ENCODE measurements around the gene FGFRL1.

The FGFRL1 gene

GRCh38 chr4:1040344-1041146, 29.1 kb downstream of the FGFRL1 start:
- no peak for DNase-seq

DNA sequence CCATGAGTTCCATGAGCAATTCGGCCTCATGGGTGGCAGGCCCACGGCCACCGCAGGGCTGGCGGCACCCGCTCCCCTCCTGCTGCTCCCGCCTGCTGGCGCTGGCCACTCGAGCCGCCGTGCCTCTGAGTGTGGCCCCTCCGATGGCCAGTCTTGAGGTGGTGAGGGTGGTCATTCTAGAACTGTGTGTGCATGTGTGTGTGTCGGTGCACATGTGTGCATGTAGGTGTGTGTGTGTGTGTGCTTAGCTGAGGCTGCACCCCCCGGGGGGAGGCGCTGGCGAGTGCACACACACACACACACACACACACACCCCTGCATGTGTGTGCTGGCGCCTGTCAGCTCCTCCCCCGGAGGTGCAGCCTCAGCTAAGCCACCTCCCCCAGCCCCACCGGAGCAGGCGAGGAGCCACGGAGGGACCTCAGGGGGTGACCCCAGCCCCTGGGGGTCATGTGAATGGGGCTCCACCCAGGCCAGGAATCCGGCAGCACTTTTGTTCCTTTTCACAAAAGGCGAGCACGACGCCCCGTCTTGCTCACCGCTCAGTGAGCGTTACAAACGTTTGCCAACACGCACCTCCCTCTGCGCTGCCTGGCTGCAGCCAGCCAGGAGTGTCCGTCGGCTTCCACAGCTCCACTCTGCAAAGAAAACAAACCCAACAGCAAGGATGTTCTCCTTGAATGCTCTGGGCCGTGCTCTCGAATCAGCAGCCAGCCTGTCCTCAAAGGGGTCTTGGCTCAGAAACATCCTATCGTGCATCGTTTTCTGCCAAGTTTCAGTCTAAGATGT, 29.9 kb downstream of the FGFRL1 start:
- DNase-seq, result peak; percentile 61

GRCh38 chr4:1041936-1042330, 30.5 kb downstream of the FGFRL1 start:
- DNase-seq, result no peak

- DNase-seq, result no peak
Measured at GRCh38 chr4:1042352-1043055, 31.1 kb downstream of the FGFRL1 start.

DNA sequence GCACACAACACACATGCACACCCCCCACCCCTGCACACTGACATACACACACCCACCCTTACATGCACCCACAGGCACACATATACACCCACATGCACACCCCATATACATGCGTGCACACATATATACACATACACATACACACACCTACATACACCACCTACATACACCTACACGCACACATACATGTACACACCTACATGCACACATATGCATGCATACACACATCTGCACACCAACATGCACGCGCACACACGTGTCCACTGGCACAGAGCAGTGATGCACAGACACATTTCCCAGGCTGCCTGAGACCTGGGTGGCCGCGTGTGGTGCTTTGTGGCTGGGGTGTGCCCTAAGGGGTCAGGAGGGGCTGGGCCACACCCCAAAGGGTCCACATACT, 31.7 kb downstream of the FGFRL1 start:
- DNase-seq, result no peak

GRCh38 chr4:1043651-1044468, 32.4 kb downstream of the FGFRL1 start:
- peak; percentile 99 for DNase-seq

GRCh38 chr4:1044469-1045192, 33.2 kb downstream of the FGFRL1 start:
- DNase-seq, result no peak

DNA sequence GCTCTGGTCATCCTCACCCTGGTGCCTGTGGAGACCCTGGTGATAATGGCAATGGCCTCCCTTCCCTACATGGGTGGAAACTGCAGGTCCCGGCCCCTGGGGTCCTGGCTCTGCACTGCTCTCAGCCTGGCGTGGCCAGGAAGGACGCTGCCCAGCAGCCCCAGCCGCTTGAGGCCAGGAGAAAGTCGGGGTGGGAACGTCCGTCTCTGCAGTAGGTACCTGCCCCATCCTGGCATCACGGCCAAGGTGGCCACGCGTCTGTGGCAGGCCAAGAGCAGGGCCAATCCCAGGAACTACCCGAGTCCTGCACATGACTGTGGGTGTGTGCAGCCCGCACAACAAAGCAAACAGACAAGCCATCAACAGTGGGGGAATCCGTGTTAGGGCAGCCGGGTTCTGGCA, 33.8 kb downstream of the FGFRL1 start:
- DNase-seq, result no peak

DNA sequence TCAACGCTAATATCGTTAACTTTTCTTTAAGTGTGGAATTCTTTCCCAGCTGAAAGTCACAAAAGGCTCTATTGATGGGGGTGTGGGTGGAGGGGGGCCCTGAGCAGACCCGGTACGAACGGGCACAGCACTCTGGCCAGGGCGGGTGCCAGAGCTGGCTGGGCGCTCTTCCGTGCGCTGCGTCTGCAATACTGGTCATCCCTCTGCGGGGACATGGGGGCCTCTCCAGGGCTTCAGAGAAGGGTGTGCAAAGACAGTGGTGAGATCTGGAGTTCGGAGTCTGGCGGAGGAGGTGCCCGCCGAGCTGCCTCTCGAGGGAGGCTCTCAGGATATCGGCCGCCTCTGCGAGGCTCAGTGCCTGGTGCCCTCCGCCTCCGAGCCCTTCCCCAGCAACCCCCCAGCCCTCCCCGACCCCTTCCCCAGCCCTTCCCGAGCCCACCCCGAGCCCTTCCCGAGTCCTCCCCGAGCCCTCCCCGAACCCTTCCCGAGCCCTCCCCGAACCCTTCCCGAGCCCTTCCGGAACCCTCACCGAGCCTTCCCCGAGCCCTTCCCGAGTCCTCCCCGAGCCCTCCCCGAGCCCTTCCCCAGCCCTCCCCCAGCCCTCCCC, 34.3 kb downstream of the FGFRL1 start:
- no peak for DNase-seq

DNA sequence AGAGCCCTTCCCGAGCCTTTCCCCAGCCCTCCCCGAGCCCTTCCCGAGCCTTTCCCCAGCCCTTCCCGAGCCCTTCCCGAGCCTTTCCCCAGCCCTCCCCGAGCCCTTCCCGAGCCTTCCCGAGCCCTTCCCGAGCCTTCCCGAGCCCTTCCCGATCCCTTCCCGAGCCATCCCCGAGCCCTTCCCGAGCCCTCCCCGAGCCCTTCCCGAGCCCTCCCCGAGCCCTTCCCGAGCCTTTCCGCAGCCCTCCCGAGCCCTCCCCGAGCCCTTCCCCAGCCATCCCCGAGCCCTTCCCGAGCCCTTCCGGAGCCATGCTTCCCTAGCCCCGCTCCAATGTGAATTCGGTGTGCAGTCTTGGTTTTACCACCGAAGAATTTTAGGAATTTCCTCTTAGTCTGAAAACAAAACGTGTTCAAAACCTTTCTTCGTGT, 35.2 kb downstream of the FGFRL1 start:
- DNase-seq, result peak; percentile 88

DNA sequence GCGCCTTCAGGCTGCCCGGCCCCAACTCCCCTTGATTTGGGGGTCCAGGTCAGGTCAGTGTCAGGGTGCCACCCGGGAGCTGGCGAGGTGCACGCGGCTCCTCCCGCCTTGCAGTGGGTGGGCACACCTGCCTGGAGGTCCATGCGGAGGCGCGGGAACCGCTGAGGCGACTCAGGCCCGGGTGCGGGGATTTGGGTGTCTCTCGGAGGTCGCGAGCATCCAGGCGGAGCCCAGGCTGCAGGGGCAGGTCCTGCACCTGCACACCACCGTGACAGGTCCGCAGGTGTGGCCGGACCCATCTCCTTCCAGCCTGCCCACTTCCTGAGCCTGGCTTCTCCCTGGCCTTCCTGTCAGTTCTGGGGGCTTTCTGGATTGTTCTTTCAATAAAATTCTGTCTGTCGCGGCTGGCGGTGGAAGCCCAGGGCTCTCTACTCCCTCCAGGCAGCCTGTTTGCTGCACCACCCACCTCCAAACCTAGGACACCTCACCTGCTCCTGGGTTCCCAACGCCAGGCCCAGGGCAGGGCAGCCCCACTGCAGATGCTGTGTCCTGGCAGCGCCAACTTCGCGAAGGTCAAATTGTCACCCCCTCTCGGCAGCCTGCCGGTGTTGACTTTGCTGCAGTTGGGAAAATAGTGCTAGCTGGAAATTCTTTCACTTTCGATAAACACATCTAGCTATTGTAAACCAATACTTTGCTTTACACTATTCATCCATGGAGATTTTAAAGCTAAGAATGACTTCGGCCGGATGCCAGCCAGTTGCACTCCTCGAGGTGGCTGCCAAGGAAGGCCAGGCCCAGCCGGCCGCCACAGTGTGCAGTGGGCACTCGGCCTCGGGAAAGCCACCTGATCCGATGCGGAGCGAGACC, 35.9 kb downstream of the FGFRL1 start:
- no peak for DNase-seq

DNA sequence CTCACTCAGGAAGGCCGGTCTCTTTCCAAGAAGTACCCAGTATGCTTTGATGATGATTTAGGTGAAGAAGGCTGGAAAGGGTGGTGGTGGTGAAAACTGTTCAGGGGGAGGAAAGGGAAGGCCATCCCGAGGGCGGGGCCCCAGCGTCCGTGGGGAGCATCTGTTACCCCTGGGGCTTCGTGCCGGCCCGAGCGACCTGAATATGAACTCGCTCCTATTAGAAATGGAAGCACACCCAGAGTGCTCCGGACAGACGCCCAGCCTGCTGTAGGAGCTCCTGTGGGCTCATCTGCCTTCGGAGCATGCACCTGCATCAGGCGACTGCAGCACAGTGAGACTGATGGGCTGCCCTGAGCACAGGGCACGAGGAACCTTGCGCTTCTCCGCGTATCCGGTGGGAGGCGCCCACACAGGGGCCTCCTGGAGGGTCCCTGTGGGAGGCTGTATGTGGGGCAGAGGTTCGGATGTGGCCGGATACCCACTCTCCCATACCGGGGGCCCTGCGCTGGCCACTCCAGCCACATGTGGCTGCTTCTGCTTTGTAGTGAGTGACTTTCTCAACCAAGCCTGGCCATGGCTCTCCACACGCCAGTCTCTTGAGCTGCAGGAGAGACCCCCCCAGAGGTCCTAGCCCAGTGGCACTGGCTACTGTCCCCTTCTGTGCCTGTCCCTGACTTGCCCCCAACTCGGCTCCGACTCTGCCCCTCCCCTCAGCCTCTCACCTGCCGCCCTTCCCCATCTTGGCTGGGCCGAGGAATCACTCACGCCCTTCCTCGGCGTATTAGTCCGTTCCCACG, 36.7 kb downstream of the FGFRL1 start:
- no peak for DNase-seq

- DNase-seq, result no peak
Measured at GRCh38 chr4:1048773-1049590, 37.6 kb downstream of the FGFRL1 start.

DNA sequence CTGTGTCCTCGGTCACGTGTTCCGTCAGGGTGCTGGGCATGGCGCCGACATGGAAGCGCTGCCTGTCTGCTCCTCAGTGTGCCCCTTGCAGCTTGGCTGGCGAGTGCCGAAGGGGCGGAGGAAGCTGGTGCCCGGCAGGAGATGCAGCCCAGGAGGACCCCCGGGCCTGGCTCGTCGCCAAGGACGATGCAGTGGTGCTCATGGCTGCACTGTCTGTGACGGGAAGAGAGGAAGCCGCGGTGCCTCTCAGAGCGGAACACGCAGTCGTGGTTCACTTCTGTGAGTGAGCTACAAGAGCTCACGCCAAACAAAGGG, 38.1 kb downstream of the FGFRL1 start:
- DNase-seq, result no peak

- no peak for DNase-seq
Measured at GRCh38 chr4:1050486-1051213, 39.2 kb downstream of the FGFRL1 start.

DNA sequence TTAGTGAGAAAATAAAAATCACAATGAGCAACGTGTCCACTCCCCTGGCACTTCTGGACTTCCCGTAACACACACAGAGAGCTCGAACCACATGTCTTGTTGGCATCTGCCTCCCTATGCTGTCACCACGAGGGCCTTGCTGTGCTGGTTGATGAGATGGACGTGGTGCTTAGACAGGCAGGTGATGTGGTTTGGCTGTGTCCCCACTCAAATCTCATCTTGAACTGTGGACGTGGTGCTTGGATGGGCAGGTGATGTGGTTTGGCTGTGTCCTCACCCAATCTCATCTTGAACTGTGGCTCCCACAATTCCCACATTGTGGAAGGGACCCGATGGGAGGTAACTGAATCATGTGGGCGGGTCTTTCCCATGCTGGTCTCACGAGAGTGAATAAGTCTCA, 40.0 kb downstream of the FGFRL1 start:
- no peak for DNase-seq

DNA sequence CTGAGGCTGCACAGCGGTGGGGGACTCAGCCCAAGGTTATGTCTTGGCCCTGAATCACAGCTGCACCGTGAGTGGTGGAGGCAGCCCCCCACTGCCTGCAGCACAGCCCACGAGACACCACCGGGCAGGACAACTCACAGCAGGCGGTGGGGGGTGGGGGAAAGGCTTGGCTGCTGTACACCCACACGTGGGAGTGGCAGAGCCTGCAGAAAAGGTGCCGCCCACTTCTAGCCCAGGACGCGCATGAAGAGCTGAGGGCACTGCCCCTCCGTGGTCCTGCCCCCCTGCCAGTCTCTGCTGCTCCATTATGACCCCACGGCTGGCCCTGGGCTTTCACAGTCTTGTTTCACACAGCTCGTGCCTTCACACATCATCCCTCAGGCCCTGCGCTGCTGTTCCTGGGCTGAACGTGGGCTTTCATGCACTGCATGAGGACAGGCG, 40.8 kb downstream of the FGFRL1 start:
- DNase-seq, result no peak

Measured in fibroblast of skin of back (primary cell).